GM18907 (cell line): ENCODE data around the gene DPP6.

Source experiments
- ATAC-seq: cut with Tn5 transposase; IDR thresholded peaks from one replicate; pipeline ENCODE4 v1.9.1; 2021; ENCODE audit warnings: mild to moderate bottlenecking, moderate library complexity; ENCODE audit not compliant: unreplicated experiment

The DPP6 gene

GRCh38 chr7:154509192-154509591 lies 457.0 kb downstream of the DPP6 start:
- ATAC-seq, result no peak

GRCh38 chr7:154512121-154512833 lies 460.1 kb downstream of the DPP6 start:
- ATAC-seq, result no peak

- no peak for ATAC-seq
Measured at GRCh38 chr7:154517768-154518167, 465.6 kb downstream of the DPP6 start.

GRCh38 chr7:154519229-154519628 lies 467.0 kb downstream of the DPP6 start:
- no peak for ATAC-seq

- ATAC-seq, result no peak
Measured at GRCh38 chr7:154530136-154530535, 477.9 kb downstream of the DPP6 start.

GRCh38 chr7:154532771-154533170 lies 480.6 kb downstream of the DPP6 start:
- no peak for ATAC-seq

- ATAC-seq, result no peak
Measured at GRCh38 chr7:154540596-154540995, 488.4 kb downstream of the DPP6 start.

- ATAC-seq, result no peak
Measured at GRCh38 chr7:154541606-154542005, 489.4 kb downstream of the DPP6 start.

- ATAC-seq, result no peak
Measured at GRCh38 chr7:154546946-154547587, 494.9 kb downstream of the DPP6 start.

- no peak for ATAC-seq
Measured at GRCh38 chr7:154553711-154554265, 501.6 kb downstream of the DPP6 start.

- ATAC-seq, result no peak
Measured at GRCh38 chr7:154559454-154559853, 507.3 kb downstream of the DPP6 start.

- ATAC-seq, result no peak
Measured at GRCh38 chr7:154564676-154565075, 512.5 kb downstream of the DPP6 start.

- ATAC-seq, result no peak
Measured at GRCh38 chr7:154566877-154567276, 514.7 kb downstream of the DPP6 start.

- ATAC-seq, result no peak
Measured at GRCh38 chr7:154568346-154568745, 516.1 kb downstream of the DPP6 start.

- ATAC-seq, result no peak
Measured at GRCh38 chr7:154569916-154570315, 517.7 kb downstream of the DPP6 start.

GRCh38 chr7:154571772-154572171 lies 519.6 kb downstream of the DPP6 start:
- ATAC-seq, result no peak

- ATAC-seq, result no peak
Measured at GRCh38 chr7:154574235-154574634, 522.0 kb downstream of the DPP6 start.

GRCh38 chr7:154575497-154575896 lies 523.3 kb downstream of the DPP6 start:
- ATAC-seq, result no peak

GRCh38 chr7:154576604-154577003 lies 524.4 kb downstream of the DPP6 start:
- ATAC-seq, result no peak

GRCh38 chr7:154577141-154577873 lies 525.1 kb downstream of the DPP6 start:
- ATAC-seq, result no peak

- no peak for ATAC-seq
Measured at GRCh38 chr7:154578336-154578735, 526.1 kb downstream of the DPP6 start.

GRCh38 chr7:154579711-154580110 lies 527.5 kb downstream of the DPP6 start:
- ATAC-seq, result no peak
